ENCODE results near the gene MICAL2.

MICAL2 gene

DNA sequence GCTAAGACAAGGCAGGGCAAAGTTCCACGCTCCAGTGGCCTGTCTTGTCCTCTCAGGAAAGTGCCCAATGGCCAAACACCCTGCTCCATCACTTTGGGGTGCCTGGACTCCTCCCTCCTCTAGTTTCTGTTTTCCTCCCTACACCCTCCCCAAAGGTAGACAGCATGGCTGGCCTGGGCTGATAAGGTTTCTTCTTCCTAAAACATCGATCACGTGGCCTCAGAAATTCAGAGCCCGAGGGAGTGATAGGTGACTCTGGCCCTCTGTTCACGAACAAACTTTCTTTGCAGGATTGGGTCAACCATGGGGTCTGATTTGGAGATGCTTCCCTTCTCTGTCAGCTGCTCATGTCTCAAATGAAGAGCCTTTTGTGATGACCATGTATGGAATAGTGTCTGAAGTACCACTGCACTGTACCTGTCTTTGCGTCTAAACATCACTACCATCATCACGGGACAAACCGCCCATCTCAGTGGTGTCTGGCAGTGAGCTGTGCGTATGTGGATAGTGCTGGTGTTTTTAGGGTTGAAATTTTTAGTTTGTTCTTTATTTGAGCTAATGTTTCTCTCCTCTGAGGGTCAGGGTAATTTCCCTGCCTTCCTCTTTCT lies 6.1 kb downstream of the MICAL2 start:
- Mint-ChIP-seq H3K9me3 (no peaks in the 10 kb centered on the region), H3K27me3 (ENCODE audit: low read depth, poor library complexity) (peaks cover 56% of the 10 kb centered on the region), H3K4me3 (no peak overlapping the region), H3K36me3 (ENCODE audit: low read depth) (no peaks in the 10 kb centered on the region), H3K27ac (no peak overlapping the region), H3K4me1 (peaks cover 29% of the 10 kb centered on the region)
- TF ChIP-seq, protein P1, sequence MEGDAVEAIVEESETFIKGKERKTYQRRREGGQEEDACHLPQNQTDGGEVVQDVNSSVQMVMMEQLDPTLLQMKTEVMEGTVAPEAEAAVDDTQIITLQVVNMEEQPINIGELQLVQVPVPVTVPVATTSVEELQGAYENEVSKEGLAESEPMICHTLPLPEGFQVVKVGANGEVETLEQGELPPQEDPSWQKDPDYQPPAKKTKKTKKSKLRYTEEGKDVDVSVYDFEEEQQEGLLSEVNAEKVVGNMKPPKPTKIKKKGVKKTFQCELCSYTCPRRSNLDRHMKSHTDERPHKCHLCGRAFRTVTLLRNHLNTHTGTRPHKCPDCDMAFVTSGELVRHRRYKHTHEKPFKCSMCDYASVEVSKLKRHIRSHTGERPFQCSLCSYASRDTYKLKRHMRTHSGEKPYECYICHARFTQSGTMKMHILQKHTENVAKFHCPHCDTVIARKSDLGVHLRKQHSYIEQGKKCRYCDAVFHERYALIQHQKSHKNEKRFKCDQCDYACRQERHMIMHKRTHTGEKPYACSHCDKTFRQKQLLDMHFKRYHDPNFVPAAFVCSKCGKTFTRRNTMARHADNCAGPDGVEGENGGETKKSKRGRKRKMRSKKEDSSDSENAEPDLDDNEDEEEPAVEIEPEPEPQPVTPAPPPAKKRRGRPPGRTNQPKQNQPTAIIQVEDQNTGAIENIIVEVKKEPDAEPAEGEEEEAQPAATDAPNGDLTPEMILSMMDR (IDR thresholded peaks at IDR 0.05), result no peak
- DNase-seq, result no peak

DNA sequence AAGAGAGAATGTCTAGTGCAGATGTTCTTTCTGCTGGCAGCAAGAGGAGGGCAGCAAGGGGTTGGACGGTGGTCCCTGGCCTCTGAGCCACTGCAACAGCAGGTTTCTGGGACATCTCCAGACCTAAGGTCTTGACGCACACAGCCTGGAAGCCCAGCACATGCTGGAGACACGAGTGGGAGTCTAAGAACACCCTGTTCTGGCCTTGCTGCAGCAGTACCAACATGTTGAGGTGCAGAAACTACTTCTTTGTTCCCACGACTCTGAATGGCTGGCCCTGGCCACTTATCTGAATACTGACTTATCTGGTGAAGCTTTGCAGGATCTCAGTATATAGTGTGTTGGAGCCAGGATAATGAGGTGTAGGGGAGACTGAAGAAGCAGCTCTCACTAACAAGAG lies 6.8 kb downstream of the MICAL2 start:
- no peak for DNase-seq
- Mint-ChIP-seq H3K27me3 (ENCODE audit: low read depth, poor library complexity) (peaks cover 54% of the 10 kb centered on the region), H3K36me3 (ENCODE audit: low read depth) (no peaks in the 10 kb centered on the region), H3K4me1 (peaks cover 29% of the 10 kb centered on the region), H3K27ac (no peak overlapping the region), H3K9me3 (no peaks in the 10 kb centered on the region), H3K4me3 (no peak overlapping the region)
- TF ChIP-seq, protein P1 (IDR thresholded peaks at IDR 0.05), result no peak

DNA sequence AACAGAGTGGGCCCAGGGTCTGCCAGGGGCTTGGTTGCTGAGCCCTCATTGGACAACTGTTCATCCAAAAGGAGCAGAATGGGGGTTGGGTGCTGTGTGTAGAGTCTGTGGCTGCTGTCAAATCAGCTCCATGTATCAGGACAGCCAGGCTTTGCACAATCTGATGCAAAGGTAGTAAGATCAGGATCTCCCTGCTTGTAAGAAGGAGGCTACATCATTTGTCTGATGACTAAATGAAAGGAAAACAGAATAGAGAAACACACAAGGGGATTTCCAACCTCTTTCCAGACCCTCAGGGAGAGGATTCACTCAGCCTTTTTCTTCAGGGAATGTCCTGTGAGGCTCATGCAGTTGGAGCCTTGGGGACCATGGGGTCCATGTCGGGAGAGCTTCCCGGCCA lies 7.2 kb downstream of the MICAL2 start:
- H3K36me3 Mint-ChIP-seq (ENCODE audit: low read depth), result no peaks in the 10 kb centered on the region
- no peak overlapping the region for H3K4me3 Mint-ChIP-seq
- H3K4me1 Mint-ChIP-seq, result peaks cover 29% of the 10 kb centered on the region
- no peaks in the 10 kb centered on the region for H3K9me3 Mint-ChIP-seq
- TF ChIP-seq, protein P1 (IDR thresholded peaks at IDR 0.05), result no peak
- DNase-seq, result no peak
- peaks cover 50% of the 10 kb centered on the region for H3K27me3 Mint-ChIP-seq (ENCODE audit: low read depth, poor library complexity)
- no peak overlapping the region for H3K27ac Mint-ChIP-seq

DNA sequence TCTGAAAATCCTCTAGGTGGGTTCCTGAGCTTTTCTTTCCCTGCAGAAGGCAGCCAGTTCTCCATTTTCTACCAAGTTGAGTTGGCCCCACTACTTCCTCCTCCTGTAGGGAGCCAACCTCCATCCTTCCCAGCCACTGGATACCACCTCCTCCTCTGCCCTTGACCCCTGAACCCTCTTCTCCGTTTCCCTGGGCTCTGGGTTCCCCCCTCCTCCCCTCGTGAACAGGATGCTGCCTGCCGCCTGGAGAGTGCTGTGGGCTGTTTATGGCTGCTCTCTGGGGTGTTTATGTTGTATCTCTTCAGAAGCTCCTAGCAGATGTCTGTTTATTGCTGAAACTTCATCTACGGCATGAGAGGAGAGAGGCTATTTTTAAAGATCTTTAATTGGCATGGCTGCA lies 8.6 kb downstream of the MICAL2 start:
- Mint-ChIP-seq H3K4me1 (peaks cover 29% of the 10 kb centered on the region), H3K4me3 (peak overlapping the region; percentile 24), H3K9me3 (no peaks in the 10 kb centered on the region), H3K36me3 (ENCODE audit: low read depth) (no peaks in the 10 kb centered on the region), H3K27ac (no peak overlapping the region), H3K27me3 (ENCODE audit: low read depth, poor library complexity) (peaks cover 36% of the 10 kb centered on the region)
- peak; percentile 16 for DNase-seq
- TF ChIP-seq, protein P1 (IDR thresholded peaks at IDR 0.05), result no peak

DNA sequence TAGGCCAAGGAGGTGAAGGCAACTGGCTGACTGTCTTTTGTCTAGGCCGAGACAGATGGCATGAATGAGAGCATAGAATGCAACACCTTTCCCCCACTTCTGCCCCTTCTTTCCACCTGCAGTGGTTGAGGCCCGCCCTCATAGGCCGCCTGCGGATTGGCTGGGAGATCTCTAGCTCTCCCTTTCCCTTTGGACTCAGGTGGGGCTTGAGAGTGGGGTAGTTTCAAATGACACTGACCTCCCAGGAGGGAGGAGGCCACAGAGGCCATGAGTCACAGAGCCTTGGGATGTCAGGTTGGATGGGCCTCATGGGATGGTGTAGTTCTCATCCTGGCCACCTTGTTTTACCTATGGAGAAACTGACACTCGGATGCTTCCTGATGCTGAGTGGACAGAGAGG lies 9.1 kb downstream of the MICAL2 start:
- no peak for DNase-seq
- TF ChIP-seq, protein P1 (IDR thresholded peaks at IDR 0.05), result no peak

More for the DNA sequence above, 9.1 kb downstream of the MICAL2 start:
- peaks cover 29% of the 10 kb centered on the region for H3K4me1 Mint-ChIP-seq
- H3K9me3 Mint-ChIP-seq, result no peaks in the 10 kb centered on the region
- H3K36me3 Mint-ChIP-seq (ENCODE audit: low read depth), result no peaks in the 10 kb centered on the region
- no peak overlapping the region for H3K27ac Mint-ChIP-seq
- no peak overlapping the region for H3K4me3 Mint-ChIP-seq
- H3K27me3 Mint-ChIP-seq (ENCODE audit: low read depth, poor library complexity), result peaks cover 35% of the 10 kb centered on the region

Measured in nephron progenitor cell (in vitro differentiated cells).